ENCODE results near the gene EHD4.

EHD4 gene

GRCh38 chr15:41886741-41887140, 85.6 kb downstream of the EHD4 start:
- TF ChIP-seq CTCF (IDR thresholded peaks at IDR 0.05), result no peak

- no peak for TF ChIP-seq CTCF (IDR thresholded peaks at IDR 0.05)
These were observed 86.5 kb downstream of the EHD4 start for GRCh38 chr15:41885841-41886240.

GRCh38 chr15:41885321-41885720, 87.0 kb downstream of the EHD4 start:
- TF ChIP-seq CTCF (IDR thresholded peaks at IDR 0.05), result no peak

GRCh38 chr15:41884458-41884857, 87.9 kb downstream of the EHD4 start:
- no peak for TF ChIP-seq CTCF (IDR thresholded peaks at IDR 0.05)

GRCh38 chr15:41883484-41883825, 88.9 kb downstream of the EHD4 start:
- TF ChIP-seq CTCF (IDR thresholded peaks at IDR 0.05), result no peak

- TF ChIP-seq CTCF (IDR thresholded peaks at IDR 0.05), result no peak
These were observed 89.5 kb downstream of the EHD4 start for GRCh38 chr15:41882689-41883483.

GRCh38 chr15:41881920-41882688, 90.3 kb downstream of the EHD4 start:
- TF ChIP-seq CTCF (IDR thresholded peaks at IDR 0.05), result no peak

Data from LNCAP (cell line).